Renal cortex interstitium (tissue), 11 donors: Measurements from ENCODE around the gene CTAGE6. TPM values are rescaled to one million over a fixed set of nuclear protein-coding genes. Genes with fewer than 3 reads are reported as not detected.
"Not testable (repeated sequence)": the region's sequence is repeated elsewhere in the genome, so short reads cannot be mapped to it uniquely, and the experiment has no call there.

Source experiments
- DNase-seq, 11 donors: peaks; one replicate each; pipeline ENCODE4 v3.0.0-alpha.2; 2013; ENCODE audit warnings: low read depth in 9 of 11, low spot score in 4 of 11; ENCODE audit errors: extremely low read depth in 1 of 11
- polyA plus RNA-seq, 3 donors: library from polyadenylated mRNA; unstranded; fragments of 120-200 nt; gene quantifications; one replicate each; pipeline ENCODE4 v1.2.1, GENCODE V29; 2013; ENCODE audit not compliant: insufficient read length in 3 of 3

The CTAGE6 gene
- polyA plus RNA-seq, 3 donors: not detected

DNA sequence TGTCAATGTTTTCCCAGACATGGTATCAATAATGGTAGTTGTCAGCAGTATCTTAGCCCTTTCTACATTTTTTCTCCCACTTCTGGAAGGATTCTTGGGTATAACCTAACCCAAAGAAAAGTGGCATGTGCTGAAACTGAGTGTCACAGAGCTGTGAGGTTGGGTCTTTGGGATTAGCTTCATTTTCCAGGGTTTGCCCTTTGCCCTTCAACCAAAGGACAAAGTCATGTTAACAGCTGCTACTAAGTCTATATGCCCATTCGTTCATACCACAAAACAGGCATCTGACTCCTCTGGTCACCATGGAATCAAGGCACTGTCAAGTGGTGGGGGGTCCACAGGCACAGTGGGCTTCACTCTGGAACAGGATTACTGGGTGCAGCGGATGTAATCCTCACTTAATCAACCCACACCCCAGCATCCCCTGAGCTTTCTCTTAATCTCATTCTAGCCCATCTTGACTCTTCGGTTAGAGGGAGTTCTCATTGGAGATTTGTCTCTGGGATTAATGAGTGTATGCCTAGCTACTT is 29.1 kb downstream of the CTAGE6 start:
- no peak for DNase-seq

DNA sequence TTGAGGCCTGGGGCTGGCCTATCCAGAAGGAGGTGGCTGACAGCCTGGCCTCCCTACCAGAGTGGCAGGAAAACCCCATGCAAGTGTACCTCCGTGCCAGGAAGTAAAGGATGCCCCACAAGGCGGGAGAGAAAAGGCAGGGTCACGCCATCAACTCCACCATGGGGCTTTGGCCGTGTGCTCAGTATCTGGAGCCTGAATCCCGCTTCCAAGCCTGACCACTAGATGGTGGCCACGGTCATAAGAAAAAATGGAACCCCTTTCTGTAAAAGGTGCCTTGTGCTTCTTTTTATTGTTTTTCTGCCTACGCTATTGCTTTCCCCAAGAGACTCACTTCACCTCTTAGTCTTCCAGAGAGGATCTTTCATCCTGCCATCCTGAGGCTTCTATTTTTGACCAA is 29.9 kb downstream of the CTAGE6 start:
- DNase-seq: not testable (repeated sequence)

GRCh38 chr7:143726143-143726542 is 31.4 kb downstream of the CTAGE6 start:
- DNase-seq: not testable (repeated sequence)

GRCh38 chr7:143720335-143720734 is 37.2 kb downstream of the CTAGE6 start:
- DNase-seq: not testable (repeated sequence)

GRCh38 chr7:143715543-143716193 is 41.8 kb downstream of the CTAGE6 start:
- DNase-seq: not testable (repeated sequence)

- not testable (repeated sequence) for DNase-seq
Observed at GRCh38 chr7:143714581-143715454, 42.7 kb downstream of the CTAGE6 start.

DNA sequence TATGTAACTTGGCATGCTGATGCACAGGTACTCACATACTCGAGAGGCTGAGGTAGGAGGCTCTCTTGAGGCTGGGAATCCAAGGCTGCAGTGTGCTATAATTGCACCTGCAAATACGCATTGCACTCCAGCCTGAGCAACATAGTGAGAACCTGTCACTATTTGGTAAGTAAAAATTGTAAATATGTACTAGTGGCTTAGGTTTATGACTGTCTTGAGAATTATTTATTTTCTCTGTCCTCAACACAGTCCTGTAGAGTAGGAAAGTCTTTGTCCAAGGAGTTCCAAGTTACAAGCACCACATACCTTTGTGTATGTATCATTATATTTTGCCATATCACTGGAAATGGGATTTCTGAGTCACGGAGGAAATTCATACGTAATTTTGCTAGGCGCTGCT is 45.1 kb downstream of the CTAGE6 start:
- DNase-seq: not testable (repeated sequence)

- not testable (repeated sequence) for DNase-seq
Observed at GRCh38 chr7:143711727-143712324, 45.7 kb downstream of the CTAGE6 start.

DNA sequence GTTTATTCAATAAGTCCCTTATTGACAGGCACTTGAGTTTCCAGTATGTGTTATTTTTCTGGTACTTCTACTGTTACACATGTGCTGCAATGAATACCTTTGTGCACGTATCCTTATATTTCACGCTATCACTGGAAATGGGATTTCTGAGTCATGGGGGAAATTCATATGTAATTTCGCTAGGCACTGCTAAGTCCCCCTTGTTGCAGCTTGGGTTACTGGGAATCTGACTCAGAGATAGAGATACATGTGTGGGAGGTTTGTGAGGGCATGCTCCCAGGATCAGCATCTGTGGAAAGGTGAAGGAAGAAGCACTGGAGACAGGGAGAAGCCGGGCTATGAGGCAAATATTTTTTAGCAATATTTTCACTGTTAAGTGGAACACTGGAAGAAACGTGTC is 47.6 kb downstream of the CTAGE6 start:
- not testable (repeated sequence) for DNase-seq

Other genes with a start within 250 kb of the CTAGE6 start
- gene CTAGE15, start 185.9 kb downstream of the CTAGE6 start, polyA plus RNA-seq: 1 to 10 TPM in 2 of 3 donors, under 1 TPM in 1; 0.43 to 1.7 (median 1.5) TPM
- gene TCAF2, start 136.7 kb downstream of the CTAGE6 start, polyA plus RNA-seq: 1 to 10 TPM; 2.3 to 3.8 (median 3.0) TPM
- gene TCAF1, start 144.5 kb upstream of the CTAGE6 start, polyA plus RNA-seq: 10 to 100 TPM; 73.5 to 93.6 (median 88.7) TPM
- gene OR2F2, start 177.5 kb upstream of the CTAGE6 start, polyA plus RNA-seq: not detected
- under 1 TPM in 2 of 3 donors, not detected in 1; 0.04 to 0.18 TPM for gene OR2F1, start 197.1 kb upstream of the CTAGE6 start, polyA plus RNA-seq
- gene OR6B1, start 242.6 kb upstream of the CTAGE6 start, polyA plus RNA-seq: under 1 TPM in 1 of 3 donors, not detected in 2; 0.03 TPM